Kidney epithelial cell (primary cell): Measurements from ENCODE around the gene HOXA13. TPM values are rescaled to one million over a fixed set of nuclear protein-coding genes. Genes with fewer than 3 reads are reported as not detected.
A peak's percentile ranks its signal among the peaks of the same experiment; 100 is the strongest.

Experiments
- DNase-seq: peaks from one replicate; pipeline ENCODE4 v3.0.0-alpha.2; 2010; ENCODE audit warnings: low read depth
- H3K27me3 ChIP-seq: 2 replicates; pipeline ENCODE4 v1.6.0; 2011; ENCODE audit warnings: low read length; ENCODE audit not compliant: control insufficient read depth, insufficient read depth
- H3K36me3 ChIP-seq: 2 replicates; pipeline ENCODE4 v1.5.1; 2011; ENCODE audit warnings: low read length; ENCODE audit not compliant: control insufficient read depth, insufficient read depth
- H3K4me3 ChIP-seq: 2 replicates; pipeline ENCODE4 v1.5.1; 2011; ENCODE audit warnings: low read depth, mild to moderate bottlenecking, control low read depth, low read length
- total RNA-seq: library from RNA; depleted of rRNA; stranded (reverse); fragments of >200 nt; gene quantifications from 2 replicates; pipeline ENCODE4 v1.2.3, GENCODE V29; 2015
- TF ChIP-seq, protein P1 (sequence below): IDR thresholded peaks from 2 replicates; pipeline ENCODE4 v1.5.1; 2011; ENCODE audit warnings: mild to moderate bottlenecking, moderate library complexity, low read length, control low read depth, inconsistent platforms; ENCODE audit not compliant: insufficient read depth, poor library complexity, severe bottlenecking

HOXA13 gene
- total RNA-seq, 1 donor from 2014 or later, result not detected

DNA sequence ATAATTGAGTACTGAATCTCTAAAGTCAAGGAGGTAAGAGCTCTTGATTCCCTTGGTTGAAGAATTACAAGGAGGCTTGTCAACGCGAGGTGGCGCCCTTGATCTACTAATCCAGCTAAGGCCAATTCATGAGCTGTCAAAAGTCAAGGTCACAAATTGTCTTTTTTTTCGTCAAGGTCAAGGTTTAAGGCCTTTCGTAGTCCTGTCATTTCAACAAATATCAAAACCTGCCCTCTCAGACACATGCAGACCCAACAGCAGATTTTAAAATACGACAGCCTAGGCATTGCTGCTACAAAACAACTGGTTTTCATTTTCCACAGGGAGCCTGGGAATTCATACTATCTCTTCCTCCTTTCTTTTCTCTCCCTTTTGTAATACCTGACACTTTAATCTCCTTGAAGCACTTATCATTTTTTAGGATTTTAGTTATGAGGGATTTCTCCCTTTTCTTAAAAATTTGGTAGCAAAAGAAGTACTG lies 3.6 kb downstream of the HOXA13 start:
- Histone ChIP-seq H3K36me3 (no peaks in the 10 kb centered on the region), H3K27me3 (peaks cover 71% of the 10 kb centered on the region), H3K4me3 (no peak overlapping the region)
- DNase-seq, result peak; percentile 45
- TF ChIP-seq, protein P1, sequence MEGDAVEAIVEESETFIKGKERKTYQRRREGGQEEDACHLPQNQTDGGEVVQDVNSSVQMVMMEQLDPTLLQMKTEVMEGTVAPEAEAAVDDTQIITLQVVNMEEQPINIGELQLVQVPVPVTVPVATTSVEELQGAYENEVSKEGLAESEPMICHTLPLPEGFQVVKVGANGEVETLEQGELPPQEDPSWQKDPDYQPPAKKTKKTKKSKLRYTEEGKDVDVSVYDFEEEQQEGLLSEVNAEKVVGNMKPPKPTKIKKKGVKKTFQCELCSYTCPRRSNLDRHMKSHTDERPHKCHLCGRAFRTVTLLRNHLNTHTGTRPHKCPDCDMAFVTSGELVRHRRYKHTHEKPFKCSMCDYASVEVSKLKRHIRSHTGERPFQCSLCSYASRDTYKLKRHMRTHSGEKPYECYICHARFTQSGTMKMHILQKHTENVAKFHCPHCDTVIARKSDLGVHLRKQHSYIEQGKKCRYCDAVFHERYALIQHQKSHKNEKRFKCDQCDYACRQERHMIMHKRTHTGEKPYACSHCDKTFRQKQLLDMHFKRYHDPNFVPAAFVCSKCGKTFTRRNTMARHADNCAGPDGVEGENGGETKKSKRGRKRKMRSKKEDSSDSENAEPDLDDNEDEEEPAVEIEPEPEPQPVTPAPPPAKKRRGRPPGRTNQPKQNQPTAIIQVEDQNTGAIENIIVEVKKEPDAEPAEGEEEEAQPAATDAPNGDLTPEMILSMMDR, result peak; percentile 69

DNA sequence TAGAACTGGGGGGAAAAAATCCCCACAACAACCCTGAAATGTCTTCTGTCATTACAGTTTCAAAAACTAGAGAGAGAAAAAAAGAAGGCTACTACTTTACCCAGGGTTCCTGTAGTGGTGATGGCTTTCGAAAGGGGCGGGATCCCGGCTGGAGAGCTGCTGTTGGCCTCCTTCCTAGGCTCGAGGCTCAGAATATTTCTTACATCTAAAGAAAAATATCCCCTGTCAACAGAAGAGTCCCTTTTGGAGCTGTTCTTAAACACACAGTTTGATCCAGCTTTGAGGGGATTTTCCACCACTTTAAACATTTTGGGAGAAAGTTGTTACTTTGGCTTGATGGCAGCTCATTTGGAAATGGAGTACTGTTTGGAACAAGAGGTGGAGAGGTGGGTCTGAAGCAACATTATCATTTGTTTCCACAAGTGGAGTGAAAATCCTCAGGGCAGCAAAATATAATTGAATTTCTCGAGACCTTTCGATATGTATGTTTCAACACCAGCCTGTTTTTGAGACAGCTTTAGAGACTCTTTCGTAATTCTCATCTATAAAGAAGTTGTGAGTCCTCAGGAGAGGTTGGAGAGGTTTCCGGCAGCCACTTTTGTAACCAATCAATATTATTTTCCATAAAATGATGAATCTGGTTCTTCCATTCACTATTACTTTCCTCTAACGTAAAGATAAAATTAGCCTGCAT lies 5.1 kb downstream of the HOXA13 start:
- no peaks in the 10 kb centered on the region for H3K36me3 ChIP-seq
- H3K27me3 ChIP-seq, result peaks cover 58% of the 10 kb centered on the region
- no peak for DNase-seq
- TF ChIP-seq, protein P1, result no peak
- no peak overlapping the region for H3K4me3 ChIP-seq

DNA sequence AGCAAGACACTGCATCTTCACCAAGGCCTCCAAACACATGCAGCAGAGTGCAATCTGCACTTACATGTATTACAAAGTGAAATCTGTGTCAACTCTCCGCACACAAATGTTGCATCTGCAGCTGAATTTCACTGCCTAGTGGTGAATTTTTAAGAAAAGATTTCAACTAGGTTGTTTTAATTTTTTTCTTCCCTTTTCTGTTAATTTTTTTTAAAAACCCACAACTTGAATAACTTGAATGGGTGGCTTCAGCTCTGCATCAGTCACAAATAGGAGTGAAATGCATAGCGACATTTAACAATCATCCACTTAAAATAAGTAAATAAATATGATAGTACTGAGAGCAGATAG lies 5.9 kb downstream of the HOXA13 start:
- Histone ChIP-seq H3K4me3 (no peak overlapping the region), H3K27me3 (peaks cover 53% of the 10 kb centered on the region), H3K36me3 (no peaks in the 10 kb centered on the region)
- TF ChIP-seq, protein P1, result no peak
- DNase-seq, result no peak

DNA sequence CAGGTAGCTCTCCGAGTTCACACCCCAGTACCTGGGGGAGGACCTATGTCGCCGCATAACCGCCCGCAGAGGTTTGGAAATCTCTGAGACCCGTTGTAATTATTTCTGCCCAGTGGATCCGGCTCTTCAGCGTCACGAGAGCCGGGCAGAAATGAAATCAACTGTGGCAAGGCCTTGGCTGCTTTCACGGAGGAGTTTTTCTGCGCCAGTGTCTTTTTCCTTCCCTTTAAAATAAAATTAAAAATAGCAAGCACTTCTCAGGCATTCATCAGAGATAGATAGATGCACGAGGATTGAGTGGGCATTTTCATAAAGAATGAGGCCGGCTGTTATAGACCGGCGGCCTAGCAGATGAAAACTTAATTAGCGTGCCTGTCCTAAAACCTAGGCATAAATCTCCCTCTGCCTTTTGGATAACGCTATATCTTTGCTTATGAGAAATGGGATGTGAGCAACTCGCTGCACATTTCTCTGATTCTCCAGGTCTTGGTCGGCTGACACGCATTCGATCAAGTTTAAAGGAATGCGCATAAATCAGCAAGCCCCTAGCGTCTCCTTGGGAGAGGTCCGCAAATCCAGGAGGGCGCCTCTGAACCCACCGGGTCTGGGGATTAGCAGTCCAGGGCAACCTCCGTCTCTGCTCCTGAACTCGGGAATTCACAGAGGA lies 6.4 kb downstream of the HOXA13 start:
- peaks cover 47% of the 10 kb centered on the region for H3K27me3 ChIP-seq
- TF ChIP-seq, protein P1, result no peak
- H3K4me3 ChIP-seq, result no peak overlapping the region
- H3K36me3 ChIP-seq, result no peaks in the 10 kb centered on the region
- no peak for DNase-seq

DNA sequence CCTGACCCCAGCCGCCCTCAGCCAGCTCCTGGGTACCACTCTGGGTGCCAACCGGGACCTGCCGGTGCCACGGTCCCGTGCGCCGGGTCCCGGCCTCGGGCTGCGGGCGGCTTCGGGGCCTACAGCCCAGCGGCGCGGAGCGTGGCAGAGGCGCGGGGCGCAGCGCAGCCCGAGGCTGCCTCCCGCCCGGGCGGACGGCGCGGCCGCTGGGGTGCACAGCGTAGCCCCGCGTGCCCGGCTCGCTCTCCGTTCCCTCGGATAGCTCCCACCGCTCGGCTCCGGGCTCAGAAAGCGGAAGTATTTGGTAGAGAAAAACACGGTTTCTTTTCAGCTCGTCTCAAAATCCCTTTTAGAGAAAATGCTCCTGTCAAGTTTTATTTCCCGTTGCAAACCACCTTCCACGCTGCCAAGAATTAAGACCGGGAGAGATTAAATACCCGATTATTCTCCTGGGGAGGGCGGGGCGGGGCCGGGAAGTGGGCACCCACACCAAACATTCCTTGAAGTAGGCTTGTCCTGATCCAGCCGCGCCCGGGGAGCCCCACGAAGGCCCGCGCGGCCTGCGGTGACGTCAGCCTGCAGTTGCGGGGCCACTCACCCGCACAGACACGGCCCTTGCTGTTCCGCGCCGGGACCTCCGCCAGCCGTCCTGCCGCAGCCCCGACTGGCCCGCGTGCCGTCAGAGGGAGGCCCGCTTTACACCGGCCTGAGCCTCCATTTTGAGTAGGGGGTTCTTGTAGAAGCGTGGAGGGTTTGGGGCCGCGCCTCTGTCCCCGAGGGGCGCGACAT lies 7.2 kb downstream of the HOXA13 start:
- Histone ChIP-seq H3K27me3 (peaks cover 40% of the 10 kb centered on the region), H3K36me3 (no peaks in the 10 kb centered on the region), H3K4me3 (peak overlapping the region; percentile 15)
- DNase-seq, result no peak
- TF ChIP-seq, protein P1, result no peak
